Neuronal stem cell (in vitro differentiated cells): ENCODE measurements around the gene DCLRE1C.
"Not testable (repeated sequence)": the region's sequence is repeated elsewhere in the genome, so short reads cannot be mapped to it uniquely, and the experiment has no call there.

Experiments
- DNase-seq: peaks from one replicate; pipeline ENCODE4 v3.0.0-alpha.2; 2013; ENCODE audit warnings: low spot score
- H2AFZ ChIP-seq: one replicate; pipeline ENCODE4 v1.6.1; 2013; ENCODE audit warnings: mild to moderate bottlenecking, low read length, inconsistent platforms
- H2AK5ac ChIP-seq: 2 replicates; pipeline ENCODE4 v1.6.1; 2013; ENCODE audit warnings: low read depth, mild to moderate bottlenecking, inconsistent platforms, low read length, moderate library complexity, mixed read lengths
- H2BK120ac ChIP-seq: 2 replicates; pipeline ENCODE4 v1.6.1; 2013; ENCODE audit warnings: low read depth, mild to moderate bottlenecking, inconsistent platforms, low read length, moderate library complexity, mixed read lengths
- H2BK12ac ChIP-seq: one replicate; pipeline ENCODE4 v1.6.1; 2013; ENCODE audit warnings: low read length, inconsistent platforms
- H2BK15ac ChIP-seq: 2 replicates; pipeline ENCODE4 v1.6.1; 2013; ENCODE audit warnings: mild to moderate bottlenecking, low read length, inconsistent platforms, mixed read lengths
- H2BK5ac ChIP-seq: one replicate; pipeline ENCODE4 v1.6.1; 2013; ENCODE audit warnings: inconsistent platforms, mild to moderate bottlenecking, low read length, moderate library complexity
- H3K14ac ChIP-seq: one replicate; pipeline ENCODE4 v1.6.1; 2013; ENCODE audit warnings: low read length, inconsistent platforms
- H3K18ac ChIP-seq: 2 replicates; pipeline ENCODE4 v1.6.1; 2013; ENCODE audit warnings: low read length, inconsistent platforms
- H3K23ac ChIP-seq: 2 replicates; pipeline ENCODE4 v1.6.1; 2013; ENCODE audit warnings: low read depth, mild to moderate bottlenecking, mixed read lengths, low read length, inconsistent platforms; ENCODE audit not compliant: poor library complexity
- H3K27ac ChIP-seq: replicated peaks from 3 replicates; pipeline ENCODE4 v1.5.1; 2013; ENCODE audit warnings: low read length, inconsistent platforms
- H3K27me3 ChIP-seq, 3 experiments: 2 replicates each; pipeline ENCODE4 v1.6.1; 2013; ENCODE audit warnings: low read length in 3 of 3, mild to moderate bottlenecking in 2 of 3, inconsistent platforms in 1 of 3, low read depth in 1 of 3, mixed read lengths in 1 of 3, moderate library complexity in 1 of 3; ENCODE audit not compliant: control insufficient read depth in 3 of 3, insufficient read depth in 3 of 3
- H3K36me3 ChIP-seq, 2 donors: replicated peaks in 1 of 2; 2 replicates each; pipeline ENCODE4 v1.6.1; 2013; ENCODE audit warnings: low read length in 2 of 2; ENCODE audit not compliant: control insufficient read depth in 2 of 2, insufficient read depth in 2 of 2
- H3K4ac ChIP-seq: 2 replicates; pipeline ENCODE4 v1.6.1; 2013; ENCODE audit warnings: inconsistent platforms, mild to moderate bottlenecking, low read length, moderate library complexity
- H3K4me1 ChIP-seq, 2 donors: 1 replicate in 1 of 2; 2 replicates in 1 of 2; pipeline ENCODE4 v1.6.1; 2013; ENCODE audit warnings: low read length in 2 of 2, low read depth in 1 of 2; ENCODE audit not compliant: control insufficient read depth in 2 of 2, insufficient read depth in 1 of 2
- H3K4me2 ChIP-seq: one replicate; pipeline ENCODE4 v1.6.1; 2013; ENCODE audit warnings: mild to moderate bottlenecking, low read length, inconsistent platforms; ENCODE audit not compliant: insufficient read depth, poor library complexity, severe bottlenecking
- H3K4me3 ChIP-seq, 2 donors: 2 replicates each; pipeline ENCODE4 v1.5.1; 2013; ENCODE audit warnings: low read length in 2 of 2, mild to moderate bottlenecking in 2 of 2, inconsistent platforms in 1 of 2, moderate library complexity in 1 of 2
- H3K79me1 ChIP-seq: one replicate; pipeline ENCODE4 v1.6.1; 2013; ENCODE audit warnings: low read depth, mild to moderate bottlenecking, inconsistent platforms, low read length, moderate library complexity
- H3K9ac ChIP-seq: one replicate; pipeline ENCODE4 v1.6.1; 2013; ENCODE audit warnings: mild to moderate bottlenecking, low read depth, low read length, inconsistent platforms; ENCODE audit not compliant: poor library complexity
- H3K9me3 ChIP-seq, 2 donors: replicated peaks in 1 of 2; 2 replicates each; pipeline versions ENCODE3 to v1.6.1; 2013; ENCODE audit warnings: low read length in 2 of 2, mild to moderate bottlenecking in 2 of 2, inconsistent platforms in 1 of 2, low read depth in 1 of 2, mixed read lengths in 1 of 2, moderate library complexity in 1 of 2; ENCODE audit not compliant: control insufficient read depth in 2 of 2, insufficient read depth in 1 of 2
- H4K8ac ChIP-seq: one replicate; pipeline ENCODE4 v1.6.1; 2013; ENCODE audit warnings: low read depth, mild to moderate bottlenecking, inconsistent platforms, low read length, moderate library complexity
- H4K91ac ChIP-seq: one replicate; pipeline ENCODE4 v1.6.1; 2013; ENCODE audit warnings: low read length, low read depth, mild to moderate bottlenecking, inconsistent platforms; ENCODE audit not compliant: poor library complexity
- WGBS, 2 donors: extraction: QIAGEN DNeasy Blood & Tissue Kit; methylation state at CpG; one replicate each; pipeline ENCODE4 v1.1.7; 2013; ENCODE audit warnings: missing lambda C conversion rate in 2 of 2, mixed read lengths in 1 of 2; ENCODE audit not compliant: insufficient read length in 2 of 2, insufficient replicate concordance in 1 of 2; ENCODE audit errors: extremely low coverage in 2 of 2; 5-methylcytosine and 5-hydroxymethylcytosine counted together

Gene DCLRE1C

GRCh38 chr10:14875941-14876340, 78.0 kb downstream of the DCLRE1C start:
- H2BK5ac ChIP-seq = no peak overlapping the region
- H2BK12ac ChIP-seq = no peak overlapping the region
- no peak overlapping the region for H3K4me2 ChIP-seq
- peaks cover 0 to 16% of the 10 kb centered on the region in 2 donors for H3K36me3 ChIP-seq
- H3K4ac ChIP-seq = no peak overlapping the region
- H4K91ac ChIP-seq = no peak overlapping the region
- no peak overlapping the region for H2AK5ac ChIP-seq
- H3K23ac ChIP-seq = no peak overlapping the region
- H3K4me3 ChIP-seq = no peak overlapping the region
- H3K4me1 ChIP-seq = peaks cover 2 to 7% of the 10 kb centered on the region in 2 donors
- no peak overlapping the region for H3K27ac ChIP-seq
- H3K9ac ChIP-seq = no peak overlapping the region
- H3K9me3 ChIP-seq = no peaks in the 10 kb centered on the region
- H3K18ac ChIP-seq = no peak overlapping the region
- no peaks in the 10 kb centered on the region for H3K79me1 ChIP-seq
- no peak overlapping the region for H2AFZ ChIP-seq
- H3K14ac ChIP-seq = no peak overlapping the region
- no peak overlapping the region for H2BK120ac ChIP-seq
- H3K27me3 ChIP-seq = no peaks in the 10 kb centered on the region
- no peak overlapping the region for H2BK15ac ChIP-seq
- no CpG with 5 or more reads among the region's 12 CpGs for WGBS, 2 donors
- H4K8ac ChIP-seq = no peak overlapping the region
- DNase-seq = no peak

GRCh38 chr10:14873090-14873760, 80.7 kb downstream of the DCLRE1C start:
- Histone ChIP-seq H3K9me3 (no peaks in the 10 kb centered on the region), H3K4me2 (no peak overlapping the region), H4K91ac (no peak overlapping the region), H3K9ac (no peak overlapping the region), H3K36me3 (peaks cover 5 to 42% of the 10 kb centered on the region in 2 donors), H3K27ac (no peak overlapping the region), H3K23ac (no peak overlapping the region), H3K4me3 (no peak overlapping the region), H2BK5ac (no peak overlapping the region), H2AK5ac (no peak overlapping the region), H2AFZ (no peak overlapping the region), H4K8ac (no peak overlapping the region), H3K18ac (no peak overlapping the region), H3K79me1 (no peaks in the 10 kb centered on the region), H2BK15ac (no peak overlapping the region), H3K27me3 (no peaks in the 10 kb centered on the region), H2BK120ac (no peak overlapping the region), H3K4ac (no peak overlapping the region), H3K4me1 (peaks cover 0 to 4% of the 10 kb centered on the region in 2 donors), H2BK12ac (no peak overlapping the region), H3K14ac (no peak overlapping the region)
- WGBS, 2 donors = no CpG with 5 or more reads among the region's 2 CpGs
- no peak for DNase-seq

GRCh38 chr10:14864871-14865270, 89.0 kb downstream of the DCLRE1C start:
- not testable (repeated sequence) for H3K9ac ChIP-seq

GRCh38 chr10:14864466-14864865, 89.4 kb downstream of the DCLRE1C start:
- peaks cover 6 to 66% of the 10 kb centered on the region in 2 donors for H3K36me3 ChIP-seq
- not testable (repeated sequence) for H3K9me3 ChIP-seq, H3K18ac ChIP-seq, H3K4me3 ChIP-seq, H2BK5ac ChIP-seq, H2AFZ ChIP-seq, H3K79me1 ChIP-seq, H3K4me2 ChIP-seq, H3K27ac ChIP-seq, H2AK5ac ChIP-seq, H3K23ac ChIP-seq, H3K27me3 ChIP-seq, DNase-seq, H2BK120ac ChIP-seq, H2BK12ac ChIP-seq, H4K8ac ChIP-seq, H4K91ac ChIP-seq, H3K9ac ChIP-seq, H3K14ac ChIP-seq, H3K4me1 ChIP-seq, H2BK15ac ChIP-seq, H3K4ac ChIP-seq
- WGBS, 2 donors = no CpG with 5 or more reads among the region's 6 CpGs

More at GRCh38 chr10:14864871-14865270, 89.0 kb downstream of the DCLRE1C start:
- H4K8ac ChIP-seq, H3K4me3 ChIP-seq, H3K14ac ChIP-seq, H3K18ac ChIP-seq, H3K9me3 ChIP-seq, DNase-seq, H3K79me1 ChIP-seq, H2AFZ ChIP-seq, H2BK120ac ChIP-seq, H2BK5ac ChIP-seq, H3K4me2 ChIP-seq, H3K4me1 ChIP-seq, H3K4ac ChIP-seq, H2BK12ac ChIP-seq, H3K27ac ChIP-seq, H3K27me3 ChIP-seq, H4K91ac ChIP-seq, H2AK5ac ChIP-seq, H3K23ac ChIP-seq, H2BK15ac ChIP-seq: not testable (repeated sequence)
- WGBS, 2 donors = no CpG with 5 or more reads among the region's 3 CpGs
- H3K36me3 ChIP-seq = peaks cover 9 to 66% of the 10 kb centered on the region in 2 donors
